WTC11 (cell line): ENCODE results near the gene GPR155. TPM values are rescaled to one million over a fixed set of nuclear protein-coding genes. Genes with fewer than 3 reads are reported as not detected.
A peak's percentile ranks its signal among the peaks of the same experiment; 100 is the strongest.

Experiments
- ATAC-seq: fragments of 200-7000 bp; cut with Tn5 transposase; 2 replicates; pipeline ENCODE4 v1.10.0; 2021; ENCODE audit warnings: mild to moderate bottlenecking, moderate library complexity
- CTCF ChIA-PET: fragments of 300-600 bp; sonication (Branson Sonifier 250); formaldehyde crosslinking; loops from one replicate; lab custom pipeline; 2021; ENCODE audit warnings: antibody characterized with exemption; lab: Charles Lee
- POLR2A ChIA-PET: fragments of 350-600 bp; sonication (Branson Sonifier 250); formaldehyde crosslinking; loops from one replicate; lab custom pipeline; 2021; ENCODE audit warnings: antibody characterized with exemption; lab: Charles Lee
- DNase-seq: peaks from one replicate; pipeline ENCODE4 v3.0.0; 2021; ENCODE audit warnings: low spot score
- H3K27ac Mint-ChIP-seq: 2 replicates; pipeline ENCODE4 v1.8.0; 2021; ENCODE audit warnings: mixed read lengths
- H3K27me3 Mint-ChIP-seq: 2 replicates; pipeline ENCODE4 v1.8.0; 2021; ENCODE audit warnings: low read depth, mild to moderate bottlenecking, moderate library complexity, mixed read lengths
- H3K36me3 Mint-ChIP-seq: 2 replicates; pipeline ENCODE4 v1.8.0; 2021; ENCODE audit warnings: mixed read lengths
- H3K4me1 Mint-ChIP-seq: 2 replicates; pipeline ENCODE4 v1.8.0; 2022; ENCODE audit warnings: mixed read lengths
- H3K4me3 Mint-ChIP-seq: 2 replicates; pipeline ENCODE4 v1.8.0; 2021; ENCODE audit warnings: mild to moderate bottlenecking, moderate library complexity, mixed read lengths
- H3K9me3 Mint-ChIP-seq: 2 replicates; pipeline ENCODE4 v1.8.0; 2021; ENCODE audit warnings: mixed read lengths
- AFF4 ChIP-seq: sonication (generic); formaldehyde crosslinking; IDR thresholded peaks from 2 replicates; pipeline ENCODE4 v1.8.1; 2023; ENCODE audit warnings: mild to moderate bottlenecking, missing genetic modification reagents, borderline replicate concordance
- ATF1 ChIP-seq: sonication (generic); formaldehyde crosslinking; IDR thresholded peaks from 2 replicates; pipeline ENCODE4 v1.8.1; 2023; ENCODE audit warnings: mild to moderate bottlenecking, moderate library complexity, missing genetic modification reagents
- ESRRA ChIP-seq: sonication (generic); formaldehyde crosslinking; IDR thresholded peaks from 2 replicates; pipeline ENCODE4 v1.8.1; 2022; ENCODE audit warnings: mild to moderate bottlenecking, missing genetic modification reagents, borderline replicate concordance
- HMGXB4 ChIP-seq: sonication (generic); formaldehyde crosslinking; IDR thresholded peaks from 2 replicates; pipeline ENCODE4 v1.8.1; 2023; ENCODE audit warnings: mild to moderate bottlenecking, moderate library complexity, missing genetic modification reagents
- JUN ChIP-seq: sonication (generic); formaldehyde crosslinking; IDR thresholded peaks from 2 replicates; pipeline ENCODE4 v1.8.0; 2023; ENCODE audit warnings: mild to moderate bottlenecking, missing genetic modification reagents
- SP1 ChIP-seq: sonication (generic); formaldehyde crosslinking; conservative IDR thresholded peaks from 2 replicates; pipeline ENCODE4 v1.8.1; 2022; ENCODE audit warnings: missing genetic modification reagents
- TEAD4 ChIP-seq: sonication (generic); formaldehyde crosslinking; IDR thresholded peaks from 2 replicates; pipeline ENCODE4 v1.8.0; 2022; ENCODE audit warnings: mild to moderate bottlenecking, missing genetic modification reagents
- USF1 ChIP-seq: sonication (generic); formaldehyde crosslinking; IDR thresholded peaks from 2 replicates; pipeline ENCODE4 v1.8.0; 2022; ENCODE audit warnings: mild to moderate bottlenecking, missing genetic modification reagents
- USF2 ChIP-seq: sonication (generic); formaldehyde crosslinking; IDR thresholded peaks from 2 replicates; pipeline ENCODE4 v1.8.1; 2023; ENCODE audit warnings: mild to moderate bottlenecking, missing genetic modification reagents, moderate library complexity
- ZBTB21 ChIP-seq: sonication (generic); formaldehyde crosslinking; IDR thresholded peaks from 2 replicates; pipeline ENCODE4 v1.8.1; 2023; ENCODE audit warnings: mild to moderate bottlenecking, missing genetic modification reagents, borderline replicate concordance
- ZNF121 ChIP-seq: sonication (generic); formaldehyde crosslinking; IDR thresholded peaks from 2 replicates; pipeline ENCODE4 v1.8.0; 2023; ENCODE audit warnings: missing genetic modification reagents
- ZNF416 ChIP-seq: fragments of 250-450 bp; sonication (Bioruptor Pico); IDR thresholded peaks from 2 replicates; pipeline ENCODE4 v1.9.0; 2021; ENCODE audit warnings: mild to moderate bottlenecking, inconsistent platforms
- total RNA-seq: library from RNA; stranded (reverse); gene quantifications from 3 replicates; pipeline ENCODE4 v1.2.3, GENCODE V29; 2021
- TF ChIP-seq, protein P1 (sequence below): sonication (generic); formaldehyde crosslinking; IDR thresholded peaks from 2 replicates; pipeline ENCODE4 v1.8.1; 2022; ENCODE audit warnings: low read depth, missing genetic modification reagents, borderline replicate concordance
- TF ChIP-seq, protein P2 (sequence below): sonication (generic); formaldehyde crosslinking; IDR thresholded peaks from 2 replicates; pipeline ENCODE4 v1.8.1; 2022; ENCODE audit warnings: low read depth, mild to moderate bottlenecking, moderate library complexity, missing genetic modification reagents, borderline replicate concordance
- TF ChIP-seq, protein P3 (sequence below): sonication (generic); formaldehyde crosslinking; conservative IDR thresholded peaks from 2 replicates; pipeline ENCODE4 v1.8.1; 2022; ENCODE audit warnings: mild to moderate bottlenecking, missing genetic modification reagents
- TF ChIP-seq, protein P4 (sequence below): fragments of 250-450 bp; sonication (Bioruptor Pico); IDR thresholded peaks from 2 replicates; pipeline ENCODE4 v2.1.2; 2022; ENCODE audit warnings: mild to moderate bottlenecking, moderate library complexity
- TF ChIP-seq, protein P5 (sequence below): sonication (generic); formaldehyde crosslinking; IDR thresholded peaks from 2 replicates; pipeline ENCODE4 v1.8.0; 2022; ENCODE audit warnings: mild to moderate bottlenecking, missing genetic modification reagents

The GPR155 gene
- total RNA-seq, 1 experiment from 2014 or later = 0.74 TPM

- CTCF ChIA-PET = no interaction called here
- H3K4me3 Mint-ChIP-seq = no peak overlapping the region
Measured at GRCh38 chr2:174477759-174478158, 9.1 kb downstream of the GPR155 start.

GRCh38 chr2:174473796-174474195 is 13.0 kb downstream of the GPR155 start:
- ATAC-seq = no peak
- H3K36me3 Mint-ChIP-seq = no peaks in the 10 kb centered on the region
- H3K27ac Mint-ChIP-seq = no peak overlapping the region
- CTCF ChIA-PET = interaction anchor here (0.8 kb wide), 1 partner anchor 73 kb away, joined by 3 read pairs; no protein-coding TSS in a partner anchor
- no peaks in the 10 kb centered on the region for H3K4me1 Mint-ChIP-seq
- no peak for TF ChIP-seq HMGXB4 (CRISPR knock-in tag)
- TF ChIP-seq ZBTB21 (CRISPR knock-in tag) = no peak
- no peak for TF ChIP-seq ESRRA (CRISPR knock-in tag)
- no peak for TF ChIP-seq ZNF416
- TF ChIP-seq, all 79 proteins: peak for 0
- Mint-ChIP-seq H3K4me3 (no peak overlapping the region), H3K27me3 (no peaks in the 10 kb centered on the region), H3K9me3 (peaks cover 3% of the 10 kb centered on the region)
- DNase-seq = no peak
- POLR2A ChIA-PET = no interaction called here

More at GRCh38 chr2:174477759-174478158, 9.1 kb downstream of the GPR155 start:
- H3K9me3 Mint-ChIP-seq = peaks cover 3% of the 10 kb centered on the region
- DNase-seq (no peak), ATAC-seq (no peak)
- POLR2A ChIA-PET = no interaction called here
- no peaks in the 10 kb centered on the region for H3K4me1 Mint-ChIP-seq
- H3K36me3 Mint-ChIP-seq = no peaks in the 10 kb centered on the region
- no peak overlapping the region for H3K27ac Mint-ChIP-seq
- TF ChIP-seq, protein P1, sequence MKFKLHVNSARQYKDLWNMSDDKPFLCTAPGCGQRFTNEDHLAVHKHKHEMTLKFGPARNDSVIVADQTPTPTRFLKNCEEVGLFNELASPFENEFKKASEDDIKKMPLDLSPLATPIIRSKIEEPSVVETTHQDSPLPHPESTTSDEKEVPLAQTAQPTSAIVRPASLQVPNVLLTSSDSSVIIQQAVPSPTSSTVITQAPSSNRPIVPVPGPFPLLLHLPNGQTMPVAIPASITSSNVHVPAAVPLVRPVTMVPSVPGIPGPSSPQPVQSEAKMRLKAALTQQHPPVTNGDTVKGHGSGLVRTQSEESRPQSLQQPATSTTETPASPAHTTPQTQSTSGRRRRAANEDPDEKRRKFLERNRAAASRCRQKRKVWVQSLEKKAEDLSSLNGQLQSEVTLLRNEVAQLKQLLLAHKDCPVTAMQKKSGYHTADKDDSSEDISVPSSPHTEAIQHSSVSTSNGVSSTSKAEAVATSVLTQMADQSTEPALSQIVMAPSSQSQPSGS (CRISPR knock-in tag) = no peak
- no peak for TF ChIP-seq SP1 (CRISPR knock-in tag)
- TF ChIP-seq, protein P2, sequence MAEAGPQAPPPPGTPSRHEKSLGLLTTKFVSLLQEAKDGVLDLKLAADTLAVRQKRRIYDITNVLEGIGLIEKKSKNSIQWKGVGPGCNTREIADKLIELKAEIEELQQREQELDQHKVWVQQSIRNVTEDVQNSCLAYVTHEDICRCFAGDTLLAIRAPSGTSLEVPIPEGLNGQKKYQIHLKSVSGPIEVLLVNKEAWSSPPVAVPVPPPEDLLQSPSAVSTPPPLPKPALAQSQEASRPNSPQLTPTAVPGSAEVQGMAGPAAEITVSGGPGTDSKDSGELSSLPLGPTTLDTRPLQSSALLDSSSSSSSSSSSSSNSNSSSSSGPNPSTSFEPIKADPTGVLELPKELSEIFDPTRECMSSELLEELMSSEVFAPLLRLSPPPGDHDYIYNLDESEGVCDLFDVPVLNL (CRISPR knock-in tag) = no peak
- H3K27me3 Mint-ChIP-seq = no peaks in the 10 kb centered on the region

DNA sequence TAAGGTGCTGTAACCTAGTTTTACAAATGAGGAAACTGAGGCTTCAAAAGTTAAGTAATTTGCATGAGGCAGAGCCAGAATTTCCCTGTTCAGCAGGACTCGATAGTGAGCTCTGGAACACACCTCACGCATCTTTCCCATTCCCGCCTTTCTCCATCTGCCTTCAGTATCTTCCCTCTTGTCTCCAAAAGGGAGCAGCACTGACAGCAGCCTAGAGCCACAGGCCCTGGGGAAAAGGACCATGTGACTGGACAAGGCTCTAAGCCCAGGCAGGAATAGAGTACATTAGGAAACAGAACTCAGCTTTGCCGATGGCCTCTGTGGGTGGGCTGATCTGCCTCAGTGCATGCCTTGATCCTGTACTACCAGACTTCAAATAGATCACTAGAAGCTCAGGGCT is 21.5 kb downstream of the GPR155 start:
- CTCF ChIA-PET = interaction anchor here (1.1 to 1.5 kb wide), 6 partner anchors 21 to 222 kb away, joined by 3 to 35 read pairs (median 4); partner anchors contain the start of gene GPR155
- no peaks in the 10 kb centered on the region for H3K36me3 Mint-ChIP-seq
- H3K4me3 Mint-ChIP-seq = no peak overlapping the region
- ATAC-seq = peak; percentile 97
- H3K9me3 Mint-ChIP-seq = no peaks in the 10 kb centered on the region
- peak; percentile 56 for DNase-seq
- POLR2A ChIA-PET = interaction anchor here (1.4 kb wide), 1 partner anchor 82 kb away, joined by 4 read pairs; no protein-coding TSS in a partner anchor
- peaks cover 11% of the 10 kb centered on the region for H3K27me3 Mint-ChIP-seq
- H3K27ac Mint-ChIP-seq = no peak overlapping the region
- no peaks in the 10 kb centered on the region for H3K4me1 Mint-ChIP-seq
- TF ChIP-seq TEAD4 (no peak), AFF4 (no peak), USF2 (CRISPR knock-in tag) (peak; percentile 77), ATF1 (CRISPR knock-in tag) (no peak), JUN (CRISPR knock-in tag) (no peak), ESRRA (CRISPR knock-in tag) (no peak), USF1 (peak; percentile 74; the same call in 1 of the 2 replicates), ZNF121 (CRISPR knock-in tag) (no peak)
- TF ChIP-seq, protein P3, sequence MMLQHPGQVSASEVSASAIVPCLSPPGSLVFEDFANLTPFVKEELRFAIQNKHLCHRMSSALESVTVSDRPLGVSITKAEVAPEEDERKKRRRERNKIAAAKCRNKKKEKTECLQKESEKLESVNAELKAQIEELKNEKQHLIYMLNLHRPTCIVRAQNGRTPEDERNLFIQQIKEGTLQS = no peak
- TF ChIP-seq, protein P4, sequence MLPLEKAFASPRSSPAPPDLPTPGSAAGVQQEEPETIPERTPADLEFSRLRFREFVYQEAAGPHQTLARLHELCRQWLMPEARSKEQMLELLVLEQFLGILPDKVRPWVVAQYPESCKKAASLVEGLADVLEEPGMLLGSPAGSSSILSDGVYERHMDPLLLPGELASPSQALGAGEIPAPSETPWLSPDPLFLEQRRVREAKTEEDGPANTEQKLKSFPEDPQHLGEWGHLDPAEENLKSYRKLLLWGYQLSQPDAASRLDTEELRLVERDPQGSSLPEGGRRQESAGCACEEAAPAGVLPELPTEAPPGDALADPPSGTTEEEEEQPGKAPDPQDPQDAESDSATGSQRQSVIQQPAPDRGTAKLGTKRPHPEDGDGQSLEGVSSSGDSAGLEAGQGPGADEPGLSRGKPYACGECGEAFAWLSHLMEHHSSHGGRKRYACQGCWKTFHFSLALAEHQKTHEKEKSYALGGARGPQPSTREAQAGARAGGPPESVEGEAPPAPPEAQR (CRISPR knock-in tag) = no peak
- TF ChIP-seq, protein P5, sequence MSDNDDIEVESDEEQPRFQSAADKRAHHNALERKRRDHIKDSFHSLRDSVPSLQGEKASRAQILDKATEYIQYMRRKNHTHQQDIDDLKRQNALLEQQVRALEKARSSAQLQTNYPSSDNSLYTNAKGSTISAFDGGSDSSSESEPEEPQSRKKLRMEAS (CRISPR knock-in tag) = peak; percentile 83; the same call in 1 of the 2 replicates
